GM06990 (cell line): ENCODE measurements around the gene CORO2B.

Source experiments
- DNase-seq: peaks from one replicate; pipeline ENCODE4 v3.0.0-alpha.2; 2011; ENCODE audit not compliant: insufficient read length; ENCODE audit errors: extremely low read depth
- H3K27me3 ChIP-seq: replicated peaks from 2 replicates; pipeline ENCODE4 v1.6.0; 2011; ENCODE audit warnings: low read length; ENCODE audit not compliant: control insufficient read depth, insufficient read depth
- H3K36me3 ChIP-seq: 2 replicates; pipeline ENCODE4 v1.5.1; 2011; ENCODE audit warnings: low read length; ENCODE audit not compliant: control insufficient read depth, insufficient read depth
- H3K4me3 ChIP-seq: replicated peaks from 2 replicates; pipeline ENCODE4 v1.5.1; 2011; ENCODE audit warnings: low read depth, mild to moderate bottlenecking, control low read depth, low read length
- CTCF ChIP-seq: IDR thresholded peaks from 2 replicates; pipeline ENCODE4 v1.5.1; 2011; ENCODE audit warnings: low read length, control low read depth, mild to moderate bottlenecking, inconsistent platforms; ENCODE audit not compliant: insufficient read depth, poor library complexity, severe bottlenecking

The CORO2B gene

GRCh38 chr15:68571582-68571981 is 7.2 kb upstream of the CORO2B start:
- H3K27me3 ChIP-seq, result peaks cover 4% of the 10 kb centered on the region
- H3K36me3 ChIP-seq, result no peaks in the 10 kb centered on the region
- no peak for TF ChIP-seq CTCF
- H3K4me3 ChIP-seq, result no peak overlapping the region
- no peak for DNase-seq

GRCh38 chr15:68572309-68572708 is 6.5 kb upstream of the CORO2B start:
- TF ChIP-seq CTCF, result no peak
- H3K36me3 ChIP-seq, result no peaks in the 10 kb centered on the region
- no peak overlapping the region for H3K4me3 ChIP-seq
- no peak for DNase-seq
- H3K27me3 ChIP-seq, result peaks cover 9% of the 10 kb centered on the region

DNA sequence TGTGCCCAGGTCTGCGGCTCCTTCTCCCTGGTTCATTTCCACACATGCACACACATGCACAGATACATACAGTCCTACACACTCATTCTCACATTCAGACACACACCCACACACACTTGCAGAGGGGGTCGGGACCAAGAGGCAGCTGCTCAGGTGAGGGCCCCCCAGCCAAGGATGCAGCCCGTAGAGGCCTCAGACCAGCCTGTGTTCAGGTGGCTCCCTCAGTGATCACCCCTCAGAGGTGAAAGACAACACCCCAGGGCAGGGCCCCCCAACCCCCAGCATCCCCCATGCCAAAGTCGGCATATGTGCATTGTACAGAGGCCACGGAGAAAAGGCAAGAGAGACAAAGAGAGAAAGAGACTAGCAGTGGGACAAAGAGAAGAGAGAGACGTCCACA is 5.9 kb upstream of the CORO2B start:
- peaks cover 13% of the 10 kb centered on the region for H3K27me3 ChIP-seq
- no peak overlapping the region for H3K4me3 ChIP-seq
- no peak for DNase-seq
- TF ChIP-seq CTCF, result no peak
- no peaks in the 10 kb centered on the region for H3K36me3 ChIP-seq

DNA sequence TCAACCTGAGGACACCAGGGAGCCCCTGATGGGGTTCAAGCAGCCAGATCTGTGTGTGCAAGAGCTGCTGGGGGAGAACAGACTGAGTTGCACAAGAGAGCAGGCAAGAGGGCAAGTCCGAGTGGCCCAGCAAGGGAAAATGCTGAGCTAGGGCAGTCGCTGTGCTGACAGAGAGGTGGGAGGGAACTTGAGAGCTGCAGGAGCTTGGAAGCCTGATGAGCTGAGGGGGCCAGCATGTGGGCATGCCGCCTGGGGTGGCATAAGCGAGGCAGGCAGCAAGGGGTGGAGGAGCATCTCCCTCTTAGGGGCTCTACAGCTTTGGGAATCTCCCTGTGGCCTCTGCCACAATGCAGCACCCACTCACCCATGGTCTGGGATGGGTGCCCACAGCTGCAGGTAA is 4.7 kb upstream of the CORO2B start:
- no peak overlapping the region for H3K4me3 ChIP-seq
- H3K27me3 ChIP-seq, result peaks cover 13% of the 10 kb centered on the region
- no peak for DNase-seq
- TF ChIP-seq CTCF, result no peak
- H3K36me3 ChIP-seq, result no peaks in the 10 kb centered on the region

DNA sequence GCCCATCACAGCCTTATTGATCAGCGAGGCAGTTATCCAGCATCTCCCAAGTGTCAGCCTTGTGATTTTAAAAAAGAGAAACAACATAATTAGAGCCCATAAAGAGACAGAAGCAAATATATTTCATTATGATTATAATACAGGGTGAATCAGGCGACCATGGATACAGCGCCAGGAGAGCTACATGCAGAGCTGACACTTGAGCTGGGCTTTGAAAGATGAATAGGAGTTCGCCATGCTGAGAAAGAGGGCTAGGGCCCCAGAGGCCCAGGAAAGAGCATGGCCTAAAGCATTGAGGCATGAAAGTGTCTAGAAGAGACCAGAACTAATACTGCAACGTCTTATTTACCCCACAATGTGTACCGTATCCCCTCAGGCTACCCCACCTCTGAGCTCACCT is 4.2 kb upstream of the CORO2B start:
- Histone ChIP-seq H3K36me3 (no peaks in the 10 kb centered on the region), H3K27me3 (peaks cover 13% of the 10 kb centered on the region), H3K4me3 (no peak overlapping the region)
- DNase-seq, result no peak
- TF ChIP-seq CTCF, result no peak

DNA sequence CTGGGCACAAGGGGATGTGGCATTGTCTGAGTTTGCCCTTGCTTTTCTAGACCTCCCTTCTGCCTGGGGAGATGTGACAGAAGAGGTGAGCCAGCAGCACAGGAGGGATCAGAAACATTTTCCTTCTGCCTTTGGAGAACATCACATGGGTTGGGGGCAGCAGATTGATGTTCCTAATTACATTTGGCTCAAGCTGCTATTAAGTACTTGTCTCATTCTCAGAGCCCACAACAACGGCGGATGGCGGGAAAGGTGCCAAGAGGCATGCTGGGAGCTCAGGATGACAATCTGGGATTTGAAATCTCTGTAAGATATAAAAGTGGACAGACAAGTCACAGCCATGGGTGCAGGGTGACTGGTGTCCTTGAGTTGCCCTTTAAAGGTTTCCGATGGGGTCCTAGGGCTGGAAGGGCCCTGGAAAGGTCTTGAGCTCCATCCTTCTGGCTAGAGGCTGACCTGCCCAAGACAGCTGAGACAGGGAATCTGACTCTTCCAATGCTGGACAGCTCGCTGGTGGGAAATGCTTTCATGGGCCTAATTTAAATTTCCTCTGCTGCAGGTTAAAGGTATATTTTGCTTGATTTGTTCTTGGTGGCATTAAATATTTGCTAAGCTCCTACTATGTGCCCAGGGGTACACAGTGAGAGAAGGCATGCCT is 2.4 kb upstream of the CORO2B start:
- no peak for DNase-seq
- no peak for TF ChIP-seq CTCF
- Histone ChIP-seq H3K36me3 (no peaks in the 10 kb centered on the region), H3K27me3 (peaks cover 12% of the 10 kb centered on the region), H3K4me3 (no peak overlapping the region)
